Activated CD8-positive, alpha-beta memory T cell treated with anti-CD3 and anti-CD28 coated beads for 48 hours (primary cell): ENCODE data around the gene MTF2.
A peak's percentile ranks its signal among the peaks of the same experiment; 100 is the strongest.
"Not testable (repeated sequence)": the region's sequence is repeated elsewhere in the genome, so short reads cannot be mapped to it uniquely, and the experiment has no call there.

Experiments
- DNase-seq, 3 experiments: peaks; one replicate each; pipeline ENCODE4 v3.0.0-alpha.2; 2020; ENCODE audit warnings: low read depth in 2 of 3, low spot score in 2 of 3

The MTF2 gene

GRCh38 chr1:93078986-93079654 lies at the start of gene MTF2:
TSS of gene MTF2 (plus strand) at chr1:93079283. CDS start at chr1:93079527, 244 bp downstream.
- DNase-seq, result peak; percentile 88 to 93 (median 89)

GRCh38 chr1:93029317-93029716 lies 49.8 kb upstream of the MTF2 start:
- DNase-seq, result no peak

GRCh38 chr1:93030191-93030590 lies 48.9 kb upstream of the MTF2 start:
- DNase-seq, result not testable (repeated sequence)

GRCh38 chr1:93031711-93032110 lies 47.4 kb upstream of the MTF2 start:
- no peak for DNase-seq

- no peak for DNase-seq
Measured at GRCh38 chr1:93033029-93033428, 46.1 kb upstream of the MTF2 start.

GRCh38 chr1:93033785-93034184 lies 45.3 kb upstream of the MTF2 start:
- DNase-seq, result no peak

- DNase-seq, result no peak
Measured at GRCh38 chr1:93034397-93034796, 44.7 kb upstream of the MTF2 start.

GRCh38 chr1:93036672-93037071 lies 42.4 kb upstream of the MTF2 start:
- no peak for DNase-seq

- no peak for DNase-seq
Measured at GRCh38 chr1:93042187-93043056, 36.7 kb upstream of the MTF2 start.

- DNase-seq, result no peak
Measured at GRCh38 chr1:93043057-93043557, 36.0 kb upstream of the MTF2 start.

GRCh38 chr1:93047618-93048017 lies 31.5 kb upstream of the MTF2 start:
- no peak for DNase-seq

- no peak for DNase-seq
Measured at GRCh38 chr1:93051961-93052360, 27.1 kb upstream of the MTF2 start.

GRCh38 chr1:93056214-93056613 lies 22.9 kb upstream of the MTF2 start:
- no peak for DNase-seq

GRCh38 chr1:93056649-93057048 lies 22.4 kb upstream of the MTF2 start:
- no peak for DNase-seq

- DNase-seq, result no peak
Measured at GRCh38 chr1:93061895-93062792, 16.9 kb upstream of the MTF2 start.

GRCh38 chr1:93076268-93076667 lies 2.8 kb upstream of the MTF2 start:
- DNase-seq, result no peak

- DNase-seq, result no peak
Measured at GRCh38 chr1:93078203-93078602, 880 bp upstream of the MTF2 start.

GRCh38 chr1:93078638-93078985 lies 471 bp upstream of the MTF2 start:
- DNase-seq, result no peak

GRCh38 chr1:93079685-93080141 lies 630 bp downstream of the MTF2 start:
- peak in 1 of 3 experiments; percentile 5 for DNase-seq

GRCh38 chr1:93080179-93080823 lies 1.2 kb downstream of the MTF2 start:
- no peak for DNase-seq

GRCh38 chr1:93081716-93082115 lies 2.6 kb downstream of the MTF2 start:
- no peak for DNase-seq
